CD14-positive monocyte (primary cell): Measurements from ENCODE around the gene SNX32. TPM values are rescaled to one million over a fixed set of nuclear protein-coding genes. Genes with fewer than 3 reads are reported as not detected.

Experiments
- DNase-seq, 3 donors: peaks; one replicate each; pipeline ENCODE4 v3.0.0-alpha.2; 2011 to 2022
- H2AFZ ChIP-seq: 2 replicates; pipeline ENCODE4 v1.6.0; 2012; ENCODE audit warnings: mild to moderate bottlenecking, low read depth, low read length, inconsistent platforms; ENCODE audit not compliant: insufficient read depth, poor library complexity, severe bottlenecking
- H3K27ac ChIP-seq, 2 donors: 1 replicate in 1 of 2; 2 replicates in 1 of 2; pipeline ENCODE4 v1.5.1; 2012 to 2013; ENCODE audit warnings: low read length in 2 of 2, control low read depth in 1 of 2, inconsistent platforms in 1 of 2, low read depth in 1 of 2, mild to moderate bottlenecking in 1 of 2
- H3K27me3 ChIP-seq, 2 donors: one replicate each; pipeline versions ENCODE4 v1.6.0 to v1.6.1; 2011 to 2013; ENCODE audit warnings: low read length in 2 of 2; ENCODE audit not compliant: control insufficient read depth in 2 of 2, insufficient read depth in 2 of 2
- H3K36me3 ChIP-seq, 2 donors: replicated peaks in 1 of 2; 1 replicate in 1 of 2; 2 replicates in 1 of 2; pipeline versions ENCODE4 v1.5.1 to v1.6.1; 2012 to 2013; ENCODE audit warnings: low read length in 2 of 2, control low read depth in 1 of 2, inconsistent platforms in 1 of 2, mild to moderate bottlenecking in 1 of 2; ENCODE audit not compliant: insufficient read depth in 2 of 2, control insufficient read depth in 1 of 2
- H3K4me1 ChIP-seq, 2 donors: 1 replicate in 1 of 2; 2 replicates in 1 of 2; pipeline versions ENCODE4 v1.5.1 to v1.6.1; 2012 to 2013; ENCODE audit warnings: low read length in 2 of 2, control low read depth in 1 of 2, inconsistent platforms in 1 of 2, mild to moderate bottlenecking in 1 of 2, moderate library complexity in 1 of 2; ENCODE audit not compliant: insufficient read depth in 2 of 2, control insufficient read depth in 1 of 2
- H3K4me2 ChIP-seq: replicated peaks from 2 replicates; pipeline ENCODE3; 2012; ENCODE audit warnings: low read length, moderate library complexity, mild to moderate bottlenecking; ENCODE audit not compliant: poor library complexity, severe bottlenecking; ENCODE audit errors: extremely low read depth
- H3K4me3 ChIP-seq, 3 experiments: fragments of 200-600 bp in 1 of 3; sonication (generic) in 1 of 3; replicated peaks in 1 of 3; 1 replicate in 2 of 3; 2 replicates in 1 of 3; pipeline ENCODE4 v1.5.1; 2011 to 2013; ENCODE audit warnings: low read length in 3 of 3, mild to moderate bottlenecking in 3 of 3, control low read depth in 2 of 3, low read depth in 2 of 3, inconsistent platforms in 1 of 3, moderate library complexity in 1 of 3
- H3K79me2 ChIP-seq: 2 replicates; pipeline ENCODE4 v1.6.0; 2012; ENCODE audit warnings: mild to moderate bottlenecking, control low read depth, inconsistent platforms, low read length, moderate library complexity; ENCODE audit not compliant: insufficient read depth
- H3K9ac ChIP-seq: 2 replicates; pipeline ENCODE4 v1.6.0; 2017; ENCODE audit warnings: low read length, mild to moderate bottlenecking; ENCODE audit not compliant: insufficient read depth, poor library complexity, severe bottlenecking
- H3K9me3 ChIP-seq, 2 donors: replicated peaks in 1 of 2; 1 replicate in 1 of 2; 2 replicates in 1 of 2; pipeline versions ENCODE4 v1.5.1 to v1.6.1; 2012 to 2013; ENCODE audit warnings: low read length in 2 of 2, control low read depth in 1 of 2; ENCODE audit not compliant: control insufficient read depth in 1 of 2, insufficient read depth in 1 of 2
- H4K20me1 ChIP-seq: 2 replicates; pipeline ENCODE4 v1.6.0; 2012; ENCODE audit warnings: mild to moderate bottlenecking, low read length, control low read depth, moderate library complexity; ENCODE audit not compliant: insufficient read depth
- H3K27ac Mint-ChIP-seq, 7 donors: one replicate each; pipeline ENCODE4 v1.8.0; 2020; ENCODE audit warnings: mild to moderate bottlenecking in 7 of 7, mixed read lengths in 7 of 7, moderate library complexity in 6 of 7, inconsistent platforms in 2 of 7
- H3K27me3 Mint-ChIP-seq, 3 donors: one replicate each; pipeline ENCODE4 v1.8.0; 2021 to 2022; ENCODE audit warnings: low read depth in 3 of 3, mild to moderate bottlenecking in 3 of 3, mixed read lengths in 3 of 3, moderate library complexity in 3 of 3, inconsistent platforms in 1 of 3
- H3K36me3 Mint-ChIP-seq, 2 donors: one replicate each; pipeline ENCODE4 v1.8.0; 2020; ENCODE audit warnings: mixed read lengths in 2 of 2, inconsistent platforms in 1 of 2, mild to moderate bottlenecking in 1 of 2
- H3K4me1 Mint-ChIP-seq: one replicate; pipeline ENCODE4 v1.8.0; 2020; ENCODE audit warnings: mild to moderate bottlenecking, mixed read lengths
- H3K4me3 Mint-ChIP-seq, 2 donors: one replicate each; pipeline ENCODE4 v1.8.0; 2020; ENCODE audit warnings: mild to moderate bottlenecking in 2 of 2, mixed read lengths in 2 of 2, moderate library complexity in 1 of 2
- H3K9me3 Mint-ChIP-seq, 7 donors: one replicate each; pipeline ENCODE4 v1.8.0; 2020 to 2022; ENCODE audit warnings: mixed read lengths in 7 of 7, mild to moderate bottlenecking in 6 of 7, moderate library complexity in 6 of 7, inconsistent platforms in 2 of 7
- CTCF ChIP-seq: fragments of 200-600 bp; IDR thresholded peaks from one replicate; pipeline ENCODE4 v1.8.0; 2022; ENCODE audit warnings: antibody characterized with exemption, mild to moderate bottlenecking
- WGBS: methylation state at CpG from one replicate; pipeline ENCODE4 v1.1.5; 2013; ENCODE audit warnings: missing lambda C conversion rate; ENCODE audit not compliant: insufficient coverage; 5-methylcytosine and 5-hydroxymethylcytosine counted together
- intact Hi-C, 2 donors: fragments of 100-400 bp; cut with micrococcal nuclease; formaldehyde crosslinking; loops; one replicate each; pipeline versions ENCODE4 v1.15.0 to v1.15.1; 2023
- polyA plus RNA-seq, 3 donors: library from polyadenylated mRNA; depleted of rRNA in 1 of 3; unstranded in 2 of 3; stranded (reverse) in 1 of 3; fragments of 300-500 nt in 2 of 3; fragments of >200 nt in 1 of 3; fragmentation: Illumina TruSeq in 2 of 3; gene quantifications; 1 replicate in 2 of 3; 2 replicates in 1 of 3; pipeline ENCODE4 v1.2.3, GENCODE V29; 2012 to 2021

SNX32 gene
- polyA plus RNA-seq, 3 donors, result 0.07 to 0.40 (median 0.12) TPM

GRCh38 chr11:65790104-65790901, 43.5 kb upstream of the SNX32 start:
- peaks cover 28 to 36% of the 10 kb centered on the region in 2 donors for H3K4me1 ChIP-seq
- H3K27ac ChIP-seq, result no peak overlapping the region
- H3K4me3 ChIP-seq, result no peak overlapping the region
- intact Hi-C loops, result no loop called here
- H3K9ac ChIP-seq, result no peak overlapping the region
- H3K4me1 Mint-ChIP-seq, result peaks cover 34% of the 10 kb centered on the region
- no peak overlapping the region for H2AFZ ChIP-seq
- peaks cover 0 to 21% of the 10 kb centered on the region in 2 donors for H3K9me3 ChIP-seq
- H4K20me1 ChIP-seq, result no peaks in the 10 kb centered on the region
- DNase-seq, result no peak
- H3K4me2 ChIP-seq, result no peak overlapping the region
- no peaks in the 10 kb centered on the region for H3K36me3 ChIP-seq
- no peak overlapping the region for H3K4me3 Mint-ChIP-seq
- peaks cover 25 to 49% of the 10 kb centered on the region in 2 donors for H3K27me3 ChIP-seq
- H3K27me3 Mint-ChIP-seq, result peaks cover 41 to 53% (median 51%) of the 10 kb centered on the region in 3 donors
- WGBS, result 96% methylated on average over 13 of the region's 13 CpGs
- H3K27ac Mint-ChIP-seq, result peak overlapping the region in 2 of 7 donors; percentile 35 to 68
- peaks cover 0 to 8% of the 10 kb centered on the region in 2 donors for H3K36me3 Mint-ChIP-seq
- no peaks in the 10 kb centered on the region for H3K79me2 ChIP-seq
- H3K9me3 Mint-ChIP-seq, result peaks cover 0 to 22% (median 8%) of the 10 kb centered on the region in 7 donors
- no peak for TF ChIP-seq CTCF

- H3K4me3 Mint-ChIP-seq, result no peak overlapping the region
- H3K4me1 Mint-ChIP-seq, result peaks cover 30% of the 10 kb centered on the region
- peaks cover 18 to 41% of the 10 kb centered on the region in 2 donors for H3K27me3 ChIP-seq
- no peak overlapping the region for H3K4me3 ChIP-seq
- H3K36me3 Mint-ChIP-seq, result peaks cover 0 to 3% of the 10 kb centered on the region in 2 donors
- H3K4me1 ChIP-seq, result peaks cover 26 to 33% of the 10 kb centered on the region in 2 donors
- no peak overlapping the region for H3K4me2 ChIP-seq
- H3K9me3 ChIP-seq, result peaks cover 0 to 14% of the 10 kb centered on the region in 2 donors
- no peak overlapping the region for H3K9ac ChIP-seq
- no peaks in the 10 kb centered on the region for H3K36me3 ChIP-seq
- H3K27ac ChIP-seq, result no peak overlapping the region
- H3K27me3 Mint-ChIP-seq, result peaks cover 33 to 47% (median 44%) of the 10 kb centered on the region in 3 donors
- peaks cover 0 to 17% (median 5%) of the 10 kb centered on the region in 7 donors for H3K9me3 Mint-ChIP-seq
- no peaks in the 10 kb centered on the region for H4K20me1 ChIP-seq
- intact Hi-C loops, result no loop called here
- H3K79me2 ChIP-seq, result no peaks in the 10 kb centered on the region
- no peak for DNase-seq
- peak overlapping the region; percentile 52 for H2AFZ ChIP-seq
- no peak for TF ChIP-seq CTCF
- H3K27ac Mint-ChIP-seq, result peak overlapping the region in 2 of 7 donors; percentile 4 to 25
- 90% methylated on average over 17 of the region's 18 CpGs for WGBS
Measured at GRCh38 chr11:65790902-65791650, 42.7 kb upstream of the SNX32 start.
